GM19463 (cell line): ENCODE measurements around the gene ATP8A2.

ENCODE experiments used
- ATAC-seq: cut with Tn5 transposase; IDR thresholded peaks from one replicate; pipeline ENCODE4 v1.9.1; 2021; ENCODE audit warnings: mild to moderate bottlenecking, moderate library complexity; ENCODE audit not compliant: unreplicated experiment

Gene ATP8A2

DNA sequence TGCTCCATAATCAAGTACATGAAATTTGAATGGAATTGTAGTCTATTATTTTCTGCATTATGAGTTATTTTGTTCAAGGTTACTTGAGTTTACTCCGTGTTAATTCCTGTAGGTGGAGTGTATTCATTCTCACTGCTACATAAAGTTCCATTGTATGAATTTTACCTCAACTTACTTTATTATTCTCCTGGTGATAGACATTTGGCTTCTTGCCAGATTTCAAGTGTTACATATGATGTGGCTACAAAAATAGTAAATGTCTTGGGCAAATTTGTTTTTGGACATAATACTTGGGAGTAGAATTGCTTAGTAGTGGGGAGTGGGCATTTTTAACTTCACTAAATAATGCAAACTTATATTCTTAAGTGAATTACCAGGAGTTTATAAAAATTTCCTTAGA, 351.1 kb downstream of the ATP8A2 start:
- ATAC-seq = no peak

DNA sequence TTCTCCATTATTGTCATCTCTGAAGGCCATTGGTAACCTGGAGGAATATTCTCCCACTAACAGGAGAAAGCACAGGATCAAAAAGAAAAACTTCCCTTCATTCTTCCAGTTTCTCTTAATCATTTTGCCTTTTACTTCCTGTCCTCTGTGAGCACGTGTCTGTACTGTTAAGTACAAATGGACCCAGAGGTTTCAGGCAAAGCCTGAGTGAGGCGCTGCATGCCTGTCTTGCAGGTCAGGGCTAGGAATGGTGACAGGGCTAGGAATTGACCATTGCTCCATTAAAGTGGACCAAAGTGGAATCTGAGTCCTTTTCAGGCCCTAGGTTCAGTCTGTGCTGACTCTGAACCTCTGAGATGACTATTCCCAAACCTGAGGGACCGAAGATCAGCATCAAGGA, 353.3 kb downstream of the ATP8A2 start:
- ATAC-seq = no peak

DNA sequence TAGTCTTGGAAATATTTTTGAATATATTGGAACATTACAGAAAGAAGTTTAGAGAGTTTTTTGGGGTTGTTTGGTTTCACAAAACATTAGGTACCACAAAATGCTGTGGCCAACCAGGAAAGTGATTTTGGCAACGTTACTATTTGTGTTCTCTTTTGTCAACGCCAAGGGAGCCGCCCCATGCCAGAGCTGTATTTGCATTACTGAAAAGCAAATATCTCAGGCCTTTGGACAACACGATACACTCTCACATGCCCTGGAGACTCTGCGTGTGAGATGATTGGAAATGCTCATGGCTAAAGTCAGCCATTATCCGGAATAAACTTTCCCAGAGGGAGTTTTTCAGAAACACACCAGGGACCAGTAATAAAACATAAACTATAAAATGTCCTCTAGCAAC, 355.5 kb downstream of the ATP8A2 start:
- ATAC-seq = no peak

DNA sequence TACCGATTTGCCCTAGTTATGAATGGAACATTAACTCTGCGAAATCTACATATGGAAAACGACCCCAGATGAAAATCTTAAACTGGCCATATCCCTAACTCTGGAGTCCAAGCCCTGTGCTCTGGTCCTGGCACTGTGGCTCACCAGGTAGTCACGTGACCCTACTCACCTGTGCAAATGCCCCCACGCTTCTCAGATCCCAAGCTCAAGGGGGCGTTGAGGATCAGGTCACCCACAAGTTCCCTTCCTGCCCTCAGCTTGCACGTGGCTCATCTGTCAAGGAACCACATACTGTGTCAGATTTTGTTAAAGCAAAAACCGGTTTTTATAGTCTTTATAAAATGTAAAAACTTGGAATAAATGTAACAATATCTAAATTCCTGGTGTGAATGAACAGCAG, 356.0 kb downstream of the ATP8A2 start:
- no peak for ATAC-seq

DNA sequence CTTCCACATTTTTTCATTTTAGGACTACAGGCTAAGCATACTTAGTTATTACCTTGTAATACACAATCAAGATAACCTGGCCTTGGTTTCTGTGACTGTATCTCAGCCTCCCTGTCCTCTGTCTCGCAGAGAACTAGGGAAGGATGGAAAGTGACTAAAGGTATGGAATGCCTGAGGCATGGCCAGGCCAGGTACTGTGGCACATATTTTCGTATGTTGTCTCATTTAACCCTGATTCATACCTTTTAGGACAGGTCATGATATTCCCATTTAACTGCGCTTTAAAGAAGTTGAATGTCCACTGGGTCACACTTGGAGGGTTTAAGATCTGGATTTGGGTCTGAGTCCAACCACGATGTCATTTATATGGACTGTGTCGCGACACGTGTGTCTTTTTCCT, 357.4 kb downstream of the ATP8A2 start:
- ATAC-seq = no peak

DNA sequence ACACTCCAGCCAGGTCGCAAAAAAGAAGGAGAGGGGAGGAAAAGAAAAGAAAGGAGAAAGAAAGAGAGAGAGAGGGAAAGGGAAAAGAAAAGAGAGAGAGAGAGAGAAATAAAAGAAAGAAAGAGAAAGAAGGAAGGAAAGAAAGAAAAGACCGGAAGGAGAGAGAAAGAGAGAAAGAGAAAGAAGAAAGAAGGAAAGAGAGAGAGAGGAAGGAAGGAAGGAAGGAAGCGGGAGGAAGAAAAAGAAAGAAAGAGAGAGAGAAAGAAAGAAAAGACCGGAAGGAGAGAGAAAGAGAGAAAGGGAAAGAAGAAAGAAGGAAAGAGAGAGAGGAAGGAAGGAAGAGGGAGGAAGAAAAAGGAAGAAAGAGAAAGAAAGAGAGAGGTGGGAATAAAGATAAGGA, 359.3 kb downstream of the ATP8A2 start:
- no peak for ATAC-seq

DNA sequence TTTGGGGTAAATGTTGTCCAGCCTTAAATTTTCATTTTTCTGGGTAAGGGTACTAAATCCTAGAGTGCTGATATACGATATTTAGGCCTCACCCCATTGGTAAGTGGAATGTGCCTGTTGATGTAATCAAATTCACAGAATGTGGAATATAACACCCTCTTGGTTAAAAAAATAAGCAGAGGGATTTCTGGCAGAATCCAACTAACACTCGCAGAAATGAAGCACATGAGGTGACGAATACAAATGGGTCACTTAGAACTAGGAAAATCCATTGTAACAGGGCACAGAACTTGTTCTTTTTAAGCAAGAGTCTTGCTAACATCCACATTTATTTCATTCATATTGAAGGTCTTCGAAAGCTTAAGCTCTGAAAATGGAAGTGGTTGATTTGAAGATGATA, 359.8 kb downstream of the ATP8A2 start:
- ATAC-seq = no peak

DNA sequence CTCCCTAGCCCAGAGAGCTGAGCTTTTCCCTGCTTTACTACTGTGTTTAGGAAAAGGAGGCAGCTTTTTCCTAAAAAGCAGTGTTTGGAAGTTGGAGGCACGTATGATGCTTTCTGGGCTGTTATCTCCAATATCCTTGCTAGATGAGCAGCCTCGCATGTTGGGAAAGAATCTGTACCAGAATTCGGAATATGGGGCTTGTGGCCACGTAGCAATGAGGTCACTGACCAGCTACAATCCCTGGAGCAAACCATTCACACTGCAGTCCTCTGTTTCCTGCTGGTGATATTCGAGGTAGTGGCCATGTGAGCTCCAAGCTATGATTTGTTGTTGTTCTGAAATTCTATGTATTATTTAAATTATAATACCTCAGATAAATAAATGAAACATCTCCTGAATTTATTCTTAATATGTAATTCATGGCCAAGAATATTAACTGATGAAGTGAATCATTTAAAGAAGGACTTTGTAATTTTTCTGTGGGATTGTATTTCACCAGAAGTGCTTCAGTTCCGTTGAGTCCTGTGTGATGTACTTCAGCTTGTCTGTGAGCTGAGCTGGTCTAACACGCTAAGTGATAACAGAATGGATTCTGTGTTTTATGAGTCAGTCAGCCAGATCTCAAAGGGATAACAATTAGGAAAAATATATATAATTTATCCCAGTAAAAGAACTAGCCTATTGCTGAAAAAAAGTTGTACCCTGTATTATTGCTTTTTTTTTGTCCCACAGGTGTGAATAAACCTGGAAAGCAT, 360.5 kb downstream of the ATP8A2 start:
- no peak for ATAC-seq

DNA sequence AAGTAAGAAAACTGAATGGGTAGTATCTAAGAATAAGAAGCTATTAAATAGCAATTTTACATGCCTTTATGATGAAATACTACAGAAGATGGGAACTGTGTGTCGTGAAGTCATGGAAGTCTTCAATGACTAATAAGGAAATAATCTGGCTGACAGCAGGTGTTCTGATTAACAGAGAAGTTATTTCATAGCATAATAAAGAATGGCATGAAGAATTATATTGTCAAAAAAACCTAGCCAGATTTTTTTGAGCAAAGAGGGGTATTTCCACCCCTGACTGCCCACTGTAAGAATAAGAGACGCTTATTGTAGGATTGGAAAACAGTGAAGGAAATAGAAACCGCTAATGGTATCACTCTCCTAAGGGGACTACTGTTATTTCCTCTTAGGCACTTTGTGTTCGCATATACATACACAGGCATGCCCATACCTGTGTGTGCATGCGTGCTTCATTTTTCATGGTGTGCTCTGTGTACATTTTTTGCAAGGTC, 361.3 kb downstream of the ATP8A2 start:
- no peak for ATAC-seq

DNA sequence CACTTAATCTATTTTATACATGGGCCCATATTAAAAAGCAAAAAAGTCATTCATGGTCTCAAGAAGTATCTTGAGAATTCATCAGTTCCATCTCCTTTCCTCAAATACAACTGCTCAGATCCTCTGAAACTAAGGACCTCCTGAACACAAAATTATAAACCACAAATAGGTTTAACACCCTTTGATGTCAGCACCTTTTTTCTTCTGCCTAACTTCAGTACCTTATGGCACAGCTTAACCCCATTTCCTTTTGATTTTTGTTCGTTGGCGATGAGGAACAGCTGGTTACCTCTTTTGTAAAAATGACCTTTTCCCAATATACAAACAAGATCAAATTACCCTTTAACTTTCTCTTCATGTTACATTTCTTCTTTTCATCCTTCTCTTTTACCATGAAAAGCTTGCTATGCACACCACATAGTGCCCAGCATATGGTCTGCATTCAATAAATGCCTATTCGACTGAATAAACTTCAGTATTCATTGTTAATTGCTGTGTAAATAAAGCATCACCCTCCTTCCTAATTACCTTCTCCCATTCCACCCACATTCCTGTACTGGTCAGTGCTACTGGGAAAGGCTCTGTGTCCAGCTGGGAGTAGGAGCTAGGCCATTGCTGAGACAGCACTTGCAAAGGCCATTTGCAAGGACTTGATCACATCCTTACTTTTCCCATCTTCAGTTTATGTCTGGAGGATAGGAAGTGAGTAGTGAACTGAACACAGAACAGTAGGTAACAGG, 362.1 kb downstream of the ATP8A2 start:
- no peak for ATAC-seq

DNA sequence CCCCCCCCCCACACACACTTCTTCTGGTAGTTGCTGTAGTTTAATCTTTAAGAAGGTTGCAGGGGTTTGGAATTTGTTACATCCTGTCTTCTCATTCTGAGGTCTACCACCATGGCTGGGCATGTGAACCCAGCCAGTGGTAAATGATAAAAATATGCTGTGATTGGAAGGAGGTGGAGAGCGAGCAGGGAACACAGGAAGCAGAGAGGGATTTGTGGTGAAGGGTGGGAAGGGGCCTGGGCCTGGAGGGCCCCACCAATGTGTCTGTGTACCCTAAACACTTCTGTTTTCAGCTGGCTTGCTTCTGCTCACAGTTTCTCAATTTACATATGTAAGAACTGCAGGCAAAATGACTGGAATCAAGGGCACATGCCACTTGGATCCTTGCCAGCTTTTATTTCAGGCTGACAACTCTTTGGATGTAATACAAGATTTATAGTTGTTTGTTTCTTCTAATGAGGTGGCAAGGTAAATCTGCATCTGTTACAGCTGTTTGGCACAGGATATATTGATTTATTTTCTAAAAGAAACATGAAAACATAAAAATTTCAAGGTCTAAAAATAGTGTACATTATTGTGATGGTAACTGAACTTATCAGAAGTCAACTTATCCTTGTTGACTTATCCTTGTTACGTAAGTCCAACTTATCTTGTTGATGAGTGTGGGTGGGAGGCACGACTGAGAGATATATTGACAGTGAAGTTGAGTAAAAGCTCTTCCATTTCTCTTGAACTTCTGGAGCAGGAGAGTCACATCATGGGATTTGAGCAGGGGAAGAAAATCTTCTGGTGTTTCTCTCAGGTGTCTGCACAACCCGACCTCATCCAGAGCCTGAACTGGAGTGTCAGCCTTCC, 366.8 kb downstream of the ATP8A2 start:
- no peak for ATAC-seq

DNA sequence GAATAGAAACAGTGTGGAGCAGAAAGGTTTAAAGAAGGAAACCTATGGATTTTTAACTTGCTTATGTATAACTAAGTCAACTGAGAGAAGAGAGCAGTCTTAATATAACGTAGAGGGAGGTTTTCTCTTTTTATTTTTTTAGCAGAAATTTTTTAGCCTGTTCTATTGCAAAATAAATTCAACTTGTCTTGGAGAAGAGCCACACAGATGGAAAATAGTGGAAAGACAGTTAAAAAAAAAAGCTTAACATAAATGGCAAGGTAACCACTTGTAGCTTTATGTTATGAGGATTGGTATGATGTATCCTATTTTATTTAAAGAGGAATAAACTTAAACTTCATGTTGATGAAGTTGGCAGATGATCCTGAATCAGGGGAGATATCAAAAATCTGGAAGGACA, 367.6 kb downstream of the ATP8A2 start:
- ATAC-seq = no peak

DNA sequence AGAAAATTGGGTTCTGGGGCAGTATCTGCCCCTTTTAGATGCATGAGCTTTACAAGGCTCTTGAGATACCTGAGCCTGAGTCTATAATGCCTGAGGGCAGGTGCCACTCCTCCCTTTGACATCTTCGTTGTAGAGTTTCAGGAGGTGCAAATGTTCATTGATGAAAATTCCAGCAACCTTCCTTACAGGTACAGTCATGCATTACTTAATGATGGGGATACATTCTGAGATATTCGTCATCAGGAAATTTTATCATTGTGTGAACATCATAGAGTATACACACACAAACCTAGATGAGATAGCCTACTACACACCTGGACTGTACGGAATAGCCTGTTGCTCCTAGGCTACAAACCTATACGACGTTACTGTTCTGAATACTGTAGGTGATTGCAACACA, 370.0 kb downstream of the ATP8A2 start:
- no peak for ATAC-seq

DNA sequence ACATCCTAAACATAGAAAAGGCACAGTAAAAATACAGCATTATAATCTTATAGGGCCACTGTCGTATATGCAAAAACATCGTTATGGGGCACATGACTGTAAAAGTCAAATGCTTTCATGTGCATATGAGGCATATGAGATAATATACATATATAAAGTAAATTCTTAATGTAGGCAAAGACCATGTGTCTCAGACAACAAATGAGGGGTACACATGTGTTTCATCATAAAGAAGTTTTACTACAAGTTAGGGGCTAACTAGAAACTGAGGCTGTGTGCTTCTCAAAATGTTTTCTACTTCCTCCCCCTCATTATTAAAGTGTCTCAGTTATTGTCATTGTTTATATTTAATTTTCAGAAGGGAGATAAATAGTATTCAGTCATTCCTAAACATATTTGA, 370.4 kb downstream of the ATP8A2 start:
- ATAC-seq = no peak

DNA sequence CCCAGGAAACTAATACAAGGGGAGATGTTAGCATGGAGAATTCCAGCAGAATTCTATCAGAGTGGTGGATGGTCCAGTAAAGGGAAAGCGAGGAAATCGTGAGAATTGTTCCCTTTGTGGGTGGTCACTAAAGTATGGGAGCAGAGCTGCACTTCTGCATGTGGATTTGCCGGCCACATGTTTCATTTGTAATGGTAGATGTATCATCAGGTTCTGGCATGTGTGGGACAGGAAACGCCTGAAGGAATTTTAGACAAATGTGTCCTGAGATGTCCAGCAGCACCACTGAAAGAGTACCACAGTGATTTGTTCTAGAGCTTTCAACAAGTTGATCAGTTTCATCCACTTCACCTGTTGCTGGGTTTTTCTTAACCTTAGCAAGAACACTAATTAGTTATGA, 371.6 kb downstream of the ATP8A2 start:
- no peak for ATAC-seq

DNA sequence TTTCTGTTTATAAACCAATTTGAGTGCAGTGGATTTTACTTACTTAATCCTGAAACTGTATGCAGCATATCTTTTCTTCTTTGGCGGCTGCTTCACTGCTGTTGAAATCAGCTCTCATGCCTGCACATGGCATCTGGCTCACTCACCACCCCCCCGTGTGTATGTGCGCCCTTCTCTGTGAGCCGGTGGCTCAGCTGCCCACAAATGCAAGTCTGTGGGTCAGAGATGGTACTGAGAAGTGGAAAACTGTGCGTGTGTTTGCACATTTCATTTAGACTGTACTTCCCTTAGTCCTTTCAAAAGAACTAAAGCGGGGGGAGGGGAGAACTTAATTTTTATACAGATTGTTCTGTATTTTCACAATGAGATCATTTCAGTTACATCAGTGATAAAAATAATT, 372.4 kb downstream of the ATP8A2 start:
- ATAC-seq = no peak

DNA sequence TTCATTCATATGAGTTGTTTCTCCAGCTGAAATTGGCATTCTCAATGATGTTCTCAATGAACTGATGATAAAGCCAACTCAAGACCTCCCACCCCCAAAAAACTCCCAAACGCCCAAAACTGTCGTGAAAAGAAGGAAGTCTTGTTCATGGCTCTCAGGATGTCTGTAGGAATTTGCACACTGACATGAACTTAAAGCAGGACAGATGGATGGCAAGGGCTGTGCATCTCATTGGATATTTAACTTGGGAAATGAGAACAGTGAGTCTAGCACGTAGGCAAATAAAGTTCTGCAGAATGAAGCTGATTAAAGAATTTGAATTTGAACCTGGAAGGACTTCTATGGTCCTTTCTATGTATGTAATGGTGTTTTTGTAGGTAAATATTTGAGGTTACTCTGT, 374.4 kb downstream of the ATP8A2 start:
- ATAC-seq = no peak

DNA sequence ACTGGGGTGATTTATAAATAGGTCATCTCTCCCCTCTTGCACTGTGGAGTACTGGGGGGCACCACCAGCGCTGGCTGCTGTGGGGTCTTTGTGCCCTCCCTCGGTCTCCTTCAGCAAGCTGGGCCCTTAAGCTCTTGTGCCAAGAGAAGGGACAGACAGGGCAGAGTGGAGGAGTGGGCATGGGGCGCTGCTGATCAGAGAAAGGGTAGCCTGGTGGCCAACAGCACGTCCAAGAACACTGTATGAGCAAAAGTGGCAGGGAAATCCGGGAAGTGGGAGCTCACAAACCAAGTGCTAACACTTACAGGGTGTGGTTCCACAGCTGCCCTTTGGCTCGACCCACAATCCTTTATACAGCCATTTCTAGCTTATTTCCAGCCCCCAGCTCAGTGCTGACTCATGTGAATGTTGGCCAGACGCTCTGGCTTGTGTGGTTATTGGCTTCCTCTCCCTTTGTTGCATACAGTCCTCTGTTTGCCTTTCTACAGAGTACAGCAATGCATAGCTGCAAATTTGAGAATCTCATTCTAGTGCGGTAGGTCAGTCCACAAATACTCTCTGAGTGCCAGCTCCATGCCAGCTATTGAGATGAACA, 381.3 kb downstream of the ATP8A2 start:
- ATAC-seq = no peak

DNA sequence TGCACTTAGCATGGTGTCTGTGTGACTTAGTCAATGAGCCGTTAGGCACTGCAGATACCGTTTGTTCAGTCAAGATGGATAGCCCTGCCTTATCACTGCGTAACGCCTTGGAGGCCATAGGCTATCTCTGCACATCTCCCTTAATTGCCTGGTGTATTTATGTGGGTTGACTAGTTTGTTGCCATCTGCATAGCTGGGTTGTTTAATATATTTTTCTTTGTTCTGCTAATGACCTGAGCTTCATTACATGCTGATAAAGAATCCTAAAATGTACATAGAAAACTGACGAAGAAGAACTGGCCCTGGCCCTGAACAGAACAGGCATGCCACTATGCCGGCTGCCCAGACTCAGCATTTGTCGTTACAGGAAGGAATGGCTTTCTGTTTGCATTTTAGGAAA, 382.2 kb downstream of the ATP8A2 start:
- ATAC-seq = no peak

DNA sequence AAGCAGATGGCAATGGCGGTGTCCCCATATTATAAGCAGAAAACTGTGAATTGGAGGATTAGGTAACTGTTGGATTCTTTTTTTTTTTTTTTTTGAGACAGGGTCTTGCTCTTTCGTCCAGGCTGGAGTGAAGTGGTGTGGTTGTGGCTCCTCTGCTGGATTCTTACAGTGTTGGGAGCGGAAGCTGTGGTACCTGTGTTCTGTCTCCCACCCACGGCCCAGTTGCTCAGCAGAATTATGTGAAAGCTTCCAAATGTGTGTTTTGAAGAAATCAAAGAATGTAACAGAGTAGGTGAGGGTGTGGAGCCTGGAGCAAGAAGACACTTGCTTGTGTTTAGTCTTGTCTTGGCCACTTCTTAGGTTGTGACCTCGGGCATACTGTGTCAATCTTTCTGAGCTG, 384.5 kb downstream of the ATP8A2 start:
- no peak for ATAC-seq

DNA sequence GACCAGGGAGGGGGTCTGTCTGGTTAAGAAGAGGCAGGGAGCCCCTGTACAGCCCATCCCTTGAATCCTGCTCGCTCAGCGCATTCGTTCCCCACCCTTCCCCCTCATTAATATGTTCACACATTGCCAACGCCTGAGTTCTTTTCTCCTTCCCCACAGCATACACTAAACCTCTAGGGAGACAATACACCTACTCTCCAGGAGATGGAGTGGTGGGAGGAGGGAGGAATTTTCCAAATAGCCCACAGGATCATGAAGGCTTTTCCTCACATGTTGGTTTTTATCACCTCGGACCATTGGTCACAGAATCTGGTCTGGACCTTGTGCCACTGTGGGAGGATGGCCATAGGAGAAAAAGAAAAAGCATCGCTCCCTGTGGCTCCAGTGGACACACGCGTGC, 385.1 kb downstream of the ATP8A2 start:
- no peak for ATAC-seq
